Activated T-cell treated with anti-CD3 and anti-CD28 coated beads, Interleukin-2, amount 50 U/mL, for 72 hours (primary cell): Measurements from ENCODE around the gene DMAP1. TPM values are rescaled to one million over a fixed set of nuclear protein-coding genes. Genes with fewer than 3 reads are reported as not detected.
A peak's percentile ranks its signal among the peaks of the same experiment; 100 is the strongest.

Experiments
- ATAC-seq, 2 donors: fragments of 150-1000 bp; cut with Tn5 transposase; replicated peaks in 1 of 2; 2 replicates each; pipeline ENCODE4 v1.10.0; 2021; ENCODE audit warnings: moderate library complexity in 2 of 2, mild to moderate bottlenecking in 1 of 2
- DNase-seq, 2 donors: peaks; one replicate each; pipeline ENCODE4 v3.0.0; 2021 to 2022; ENCODE audit warnings: mixed read lengths in 1 of 2
- H3K27ac Mint-ChIP-seq: one replicate; pipeline ENCODE4 v1.8.0; 2022; ENCODE audit warnings: mild to moderate bottlenecking, moderate library complexity, mixed read lengths
- H3K27me3 Mint-ChIP-seq: one replicate; pipeline ENCODE4 v1.8.0; 2022; ENCODE audit warnings: low read depth, mixed read lengths
- H3K36me3 Mint-ChIP-seq, 2 donors: one replicate each; pipeline ENCODE4 v1.8.0; 2022; ENCODE audit warnings: mixed read lengths in 2 of 2, mild to moderate bottlenecking in 1 of 2; ENCODE audit not compliant: insufficient read depth in 2 of 2
- H3K4me1 Mint-ChIP-seq: one replicate; pipeline ENCODE4 v1.8.0; 2022; ENCODE audit warnings: low read depth, mixed read lengths
- H3K4me3 Mint-ChIP-seq, 2 donors: one replicate each; pipeline ENCODE4 v1.8.0; 2022; ENCODE audit warnings: mild to moderate bottlenecking in 2 of 2, mixed read lengths in 2 of 2, moderate library complexity in 2 of 2
- H3K9me3 Mint-ChIP-seq, 2 donors: one replicate each; pipeline ENCODE4 v1.8.0; 2022; ENCODE audit warnings: mixed read lengths in 2 of 2
- total RNA-seq, 2 donors: library from RNA; stranded (reverse); gene quantifications; one replicate each; pipeline ENCODE4 v1.2.3, GENCODE V29; 2022

The DMAP1 gene
- total RNA-seq, 2 donors from 2014 or later, result 40.0 to 46.6 TPM

DNA sequence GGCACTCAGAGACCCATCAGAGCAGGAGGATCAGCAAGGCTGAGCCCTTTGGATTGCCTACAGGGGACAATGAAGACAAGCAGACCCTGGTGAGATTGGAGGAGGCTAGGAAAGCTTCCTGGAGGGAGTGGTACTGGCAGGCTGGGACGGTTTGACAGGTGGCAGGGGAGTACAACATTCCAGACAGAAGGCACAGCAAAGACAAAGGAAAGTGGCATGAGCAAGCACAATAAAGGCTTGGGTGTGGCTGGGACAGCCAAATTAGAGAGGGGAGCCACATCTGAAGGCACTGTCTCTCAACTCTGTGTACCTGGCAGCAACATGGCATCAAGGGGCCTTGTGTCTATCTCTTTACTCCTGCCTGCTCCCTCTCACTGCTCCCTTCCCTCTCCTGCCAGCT lies 38.2 kb downstream of the DMAP1 start:
- no peaks in the 10 kb centered on the region for H3K9me3 Mint-ChIP-seq
- H3K36me3 Mint-ChIP-seq, result no peaks in the 10 kb centered on the region
- H3K27ac Mint-ChIP-seq, result no peak overlapping the region
- H3K27me3 Mint-ChIP-seq, result no peaks in the 10 kb centered on the region
- no peaks in the 10 kb centered on the region for H3K4me1 Mint-ChIP-seq
- DNase-seq (no peak), ATAC-seq (no peak)
- H3K4me3 Mint-ChIP-seq, result no peak overlapping the region

GRCh38 chr1:44251989-44252671 lies 38.9 kb downstream of the DMAP1 start:
- ATAC-seq (no peak), DNase-seq (no peak)
- Mint-ChIP-seq H3K9me3 (no peaks in the 10 kb centered on the region), H3K4me1 (no peaks in the 10 kb centered on the region), H3K27ac (no peak overlapping the region), H3K36me3 (no peaks in the 10 kb centered on the region), H3K27me3 (no peaks in the 10 kb centered on the region), H3K4me3 (no peak overlapping the region)

GRCh38 chr1:44254392-44254910 lies 41.2 kb downstream of the DMAP1 start:
- H3K36me3 Mint-ChIP-seq, result no peaks in the 10 kb centered on the region

GRCh38 chr1:44256762-44257554 lies 43.7 kb downstream of the DMAP1 start:
- Mint-ChIP-seq H3K36me3 (no peaks in the 10 kb centered on the region), H3K27me3 (no peaks in the 10 kb centered on the region), H3K9me3 (no peaks in the 10 kb centered on the region), H3K4me1 (no peaks in the 10 kb centered on the region), H3K27ac (no peak overlapping the region), H3K4me3 (no peak overlapping the region)
- ATAC-seq (no peak), DNase-seq (no peak)

More at GRCh38 chr1:44254392-44254910, 41.2 kb downstream of the DMAP1 start:
- Mint-ChIP-seq H3K9me3 (no peaks in the 10 kb centered on the region), H3K4me3 (no peak overlapping the region), H3K27ac (no peak overlapping the region), H3K27me3 (no peaks in the 10 kb centered on the region), H3K4me1 (no peaks in the 10 kb centered on the region)
- DNase-seq (peak in 1 of 2 donors; percentile 13), ATAC-seq (peak; percentile 71 to 88)

DNA sequence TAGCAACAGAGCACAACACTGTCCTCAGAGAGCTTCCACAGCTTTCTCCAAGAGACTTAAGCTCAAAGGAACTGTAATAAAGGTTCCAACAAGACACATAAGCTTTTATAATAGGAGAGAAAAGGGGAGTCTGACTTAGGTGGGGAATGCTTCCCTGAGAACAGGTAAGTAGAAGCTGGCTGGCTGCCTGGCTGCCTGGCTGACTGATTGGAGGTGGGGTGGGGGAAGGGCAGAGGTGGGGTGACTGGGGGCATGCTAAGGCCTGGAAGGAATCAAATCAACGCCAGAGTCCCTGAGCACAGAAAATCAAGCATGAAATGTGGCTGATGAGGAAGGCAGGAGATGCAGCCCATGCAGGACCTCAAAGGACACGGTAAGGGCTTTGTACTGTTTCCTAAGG lies 45.8 kb downstream of the DMAP1 start:
- H3K9me3 Mint-ChIP-seq, result no peaks in the 10 kb centered on the region
- no peak for DNase-seq
- no peak overlapping the region for H3K4me3 Mint-ChIP-seq
- no peaks in the 10 kb centered on the region for H3K27me3 Mint-ChIP-seq
- no peak for ATAC-seq
- H3K4me1 Mint-ChIP-seq, result no peaks in the 10 kb centered on the region
- H3K36me3 Mint-ChIP-seq, result no peaks in the 10 kb centered on the region
- H3K27ac Mint-ChIP-seq, result no peak overlapping the region

- no peak overlapping the region for H3K4me3 Mint-ChIP-seq
- H3K9me3 Mint-ChIP-seq, result no peaks in the 10 kb centered on the region
- H3K27me3 Mint-ChIP-seq, result no peaks in the 10 kb centered on the region
- DNase-seq (no peak), ATAC-seq (no peak)
- no peak overlapping the region for H3K27ac Mint-ChIP-seq
- H3K4me1 Mint-ChIP-seq, result peaks cover 8% of the 10 kb centered on the region
- no peaks in the 10 kb centered on the region for H3K36me3 Mint-ChIP-seq
These were observed 47.5 kb downstream of the DMAP1 start for GRCh38 chr1:44260792-44261170.

DNA sequence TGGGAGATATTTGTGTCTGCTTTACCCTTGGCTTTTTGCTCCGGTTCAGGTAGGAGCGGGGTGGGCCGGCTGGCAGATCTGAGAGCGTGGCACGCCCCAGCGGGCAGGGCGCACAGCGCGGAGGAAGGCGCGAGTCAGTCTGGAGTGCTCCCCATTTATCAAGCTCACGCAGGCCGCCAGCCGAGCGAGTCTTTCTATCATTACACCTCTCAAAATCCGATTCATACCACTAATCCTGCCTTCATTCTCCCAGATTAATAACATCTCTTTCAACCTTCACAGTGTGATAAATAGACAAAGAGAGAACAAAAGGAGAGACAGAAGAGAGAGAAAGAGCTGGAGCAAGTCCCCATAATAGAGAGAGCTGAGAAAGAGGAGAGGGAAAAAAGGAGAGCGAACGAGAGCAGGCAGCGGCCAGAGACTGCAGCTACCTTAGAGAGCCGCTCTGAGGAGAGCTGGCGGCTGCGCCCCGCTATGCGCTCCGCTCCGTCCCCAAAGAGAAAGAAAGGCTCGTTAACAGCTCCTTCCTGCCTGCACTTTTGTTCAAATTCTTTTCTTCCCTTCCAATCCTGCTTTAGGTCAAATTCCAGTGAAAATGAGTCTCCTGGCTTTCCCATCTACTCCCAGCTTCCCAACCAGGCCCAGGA lies 48.0 kb downstream of the DMAP1 start:
- Mint-ChIP-seq H3K36me3 (no peaks in the 10 kb centered on the region), H3K27me3 (no peaks in the 10 kb centered on the region), H3K27ac (no peak overlapping the region), H3K9me3 (no peaks in the 10 kb centered on the region), H3K4me1 (peaks cover 13% of the 10 kb centered on the region), H3K4me3 (no peak overlapping the region)
- DNase-seq (no peak), ATAC-seq (no peak)

GRCh38 chr1:44261962-44262361 lies 48.7 kb downstream of the DMAP1 start:
- no peak overlapping the region for H3K4me3 Mint-ChIP-seq
- ATAC-seq, result no peak
- H3K27me3 Mint-ChIP-seq, result no peaks in the 10 kb centered on the region
- peaks cover 13% of the 10 kb centered on the region for H3K4me1 Mint-ChIP-seq
- H3K27ac Mint-ChIP-seq, result no peak overlapping the region
- no peaks in the 10 kb centered on the region for H3K36me3 Mint-ChIP-seq
- no peak for DNase-seq
- no peaks in the 10 kb centered on the region for H3K9me3 Mint-ChIP-seq

GRCh38 chr1:44262414-44262813 lies 49.1 kb downstream of the DMAP1 start:
- H3K4me3 Mint-ChIP-seq, result no peak overlapping the region

DNA sequence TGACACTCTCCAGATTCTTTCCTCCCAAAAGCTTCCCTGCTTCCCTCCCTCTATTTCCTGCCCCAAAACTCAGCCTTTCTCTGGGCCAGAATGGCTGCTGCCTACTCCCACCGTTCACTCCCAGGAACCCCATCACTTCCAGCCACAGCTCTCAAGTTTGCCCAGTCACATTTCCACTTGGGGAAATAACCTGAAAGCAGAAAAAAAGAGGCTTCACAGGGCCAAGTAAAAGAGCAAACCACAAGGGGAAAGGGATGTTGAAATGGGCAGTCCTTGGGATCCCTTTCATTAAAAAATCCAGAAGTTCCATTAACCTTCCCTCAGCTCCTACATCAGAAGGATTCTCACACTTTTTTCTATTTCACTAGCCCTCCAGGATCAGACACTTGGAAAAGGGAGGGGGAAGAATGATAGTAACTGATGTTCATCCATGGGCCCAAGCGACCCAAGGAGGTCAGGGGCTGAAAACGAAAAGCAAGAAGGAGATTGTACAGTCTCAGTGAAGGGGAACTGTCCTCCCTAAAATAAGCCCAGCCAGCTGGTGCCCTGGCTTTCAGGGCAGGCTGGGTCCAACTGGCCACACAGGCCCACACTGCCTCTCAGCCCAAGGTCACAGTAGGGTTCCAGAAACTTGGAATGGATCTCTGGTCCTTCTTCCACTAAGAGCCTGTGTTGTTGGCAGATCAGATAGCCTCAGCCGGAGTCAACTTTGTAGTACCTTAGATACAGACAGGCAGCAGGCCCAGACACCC lies 49.7 kb downstream of the DMAP1 start:
- H3K4me3 Mint-ChIP-seq, result no peak overlapping the region
- peaks cover 13% of the 10 kb centered on the region for H3K4me1 Mint-ChIP-seq
- H3K27ac Mint-ChIP-seq, result no peak overlapping the region

More at GRCh38 chr1:44262414-44262813, 49.1 kb downstream of the DMAP1 start:
- Mint-ChIP-seq H3K27me3 (no peaks in the 10 kb centered on the region), H3K27ac (no peak overlapping the region), H3K36me3 (no peaks in the 10 kb centered on the region), H3K4me1 (peaks cover 13% of the 10 kb centered on the region), H3K9me3 (no peaks in the 10 kb centered on the region)
- DNase-seq (no peak), ATAC-seq (no peak)

GRCh38 chr1:44263568-44264450 lies 50.5 kb downstream of the DMAP1 start:
- Mint-ChIP-seq H3K9me3 (no peaks in the 10 kb centered on the region), H3K27me3 (no peaks in the 10 kb centered on the region), H3K4me3 (no peak overlapping the region), H3K27ac (no peak overlapping the region), H3K36me3 (no peaks in the 10 kb centered on the region), H3K4me1 (peaks cover 13% of the 10 kb centered on the region)
- ATAC-seq (no peak), DNase-seq (no peak)

More for the DNA sequence above, 49.7 kb downstream of the DMAP1 start:
- Mint-ChIP-seq H3K36me3 (no peaks in the 10 kb centered on the region), H3K9me3 (no peaks in the 10 kb centered on the region), H3K27me3 (no peaks in the 10 kb centered on the region)
- ATAC-seq (no peak), DNase-seq (no peak)

DNA sequence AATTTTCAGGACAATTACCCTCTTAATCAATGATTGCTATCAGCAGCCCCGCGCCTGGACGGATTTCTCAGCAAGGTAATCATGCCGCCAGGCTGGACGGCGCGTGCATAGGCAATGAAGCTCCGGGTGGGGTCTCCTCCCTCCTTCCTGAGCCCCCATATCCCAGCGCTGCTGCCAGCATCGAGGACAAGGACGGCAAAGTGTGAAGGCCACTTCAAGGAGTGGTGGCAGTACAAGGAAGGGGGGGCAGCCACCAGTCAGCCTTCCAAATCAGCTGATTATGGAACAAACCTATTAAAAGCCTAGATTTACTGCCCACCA lies 51.1 kb downstream of the DMAP1 start:
- Mint-ChIP-seq H3K4me3 (no peak overlapping the region), H3K27ac (no peak overlapping the region), H3K9me3 (no peaks in the 10 kb centered on the region), H3K27me3 (no peaks in the 10 kb centered on the region), H3K4me1 (peaks cover 18% of the 10 kb centered on the region), H3K36me3 (no peaks in the 10 kb centered on the region)
- DNase-seq (no peak), ATAC-seq (no peak)
